ENCODE results near the gene FTO.

- TF ChIP-seq CTCF (IDR thresholded peaks at IDR 0.05) = no peak
- TF ChIP-seq EZH2phosphoT487 (IDR thresholded peaks at IDR 0.05) = no peak
- TF ChIP-seq EZH2 (IDR thresholded peaks at IDR 0.05) = no peak
Measured at GRCh38 chr16:53904533-53904932, 200.6 kb downstream of the FTO start.
